ENCODE data around the gene HMHB1.

DNA sequence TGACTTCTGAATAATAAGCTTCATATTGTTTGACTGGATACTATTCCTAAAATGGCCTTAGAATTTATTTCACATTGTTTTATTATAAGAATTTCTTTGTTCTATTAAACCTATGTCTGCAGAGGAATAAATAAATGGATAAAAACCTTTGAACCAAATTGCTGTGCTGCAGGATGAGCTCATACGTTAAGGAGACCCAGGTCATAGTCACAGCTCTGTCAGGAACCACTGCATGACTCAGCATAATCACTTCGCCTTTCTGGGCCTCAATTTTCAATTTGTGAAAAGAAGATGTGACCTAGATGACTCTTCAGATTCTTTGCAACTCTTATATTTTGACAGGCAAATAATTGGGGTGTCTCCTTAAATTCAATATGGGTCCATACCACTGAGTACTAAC is 36.7 kb upstream of the HMHB1 start:
- TF ChIP-seq, protein P1, sequence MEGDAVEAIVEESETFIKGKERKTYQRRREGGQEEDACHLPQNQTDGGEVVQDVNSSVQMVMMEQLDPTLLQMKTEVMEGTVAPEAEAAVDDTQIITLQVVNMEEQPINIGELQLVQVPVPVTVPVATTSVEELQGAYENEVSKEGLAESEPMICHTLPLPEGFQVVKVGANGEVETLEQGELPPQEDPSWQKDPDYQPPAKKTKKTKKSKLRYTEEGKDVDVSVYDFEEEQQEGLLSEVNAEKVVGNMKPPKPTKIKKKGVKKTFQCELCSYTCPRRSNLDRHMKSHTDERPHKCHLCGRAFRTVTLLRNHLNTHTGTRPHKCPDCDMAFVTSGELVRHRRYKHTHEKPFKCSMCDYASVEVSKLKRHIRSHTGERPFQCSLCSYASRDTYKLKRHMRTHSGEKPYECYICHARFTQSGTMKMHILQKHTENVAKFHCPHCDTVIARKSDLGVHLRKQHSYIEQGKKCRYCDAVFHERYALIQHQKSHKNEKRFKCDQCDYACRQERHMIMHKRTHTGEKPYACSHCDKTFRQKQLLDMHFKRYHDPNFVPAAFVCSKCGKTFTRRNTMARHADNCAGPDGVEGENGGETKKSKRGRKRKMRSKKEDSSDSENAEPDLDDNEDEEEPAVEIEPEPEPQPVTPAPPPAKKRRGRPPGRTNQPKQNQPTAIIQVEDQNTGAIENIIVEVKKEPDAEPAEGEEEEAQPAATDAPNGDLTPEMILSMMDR (conservative IDR thresholded peaks at IDR 0.05; ENCODE audit: low read length): no peak
- TF ChIP-seq EZH2phosphoT487 (IDR thresholded peaks at IDR 0.05; ENCODE audit: borderline replicate concordance, low read depth, low read length): no peak

Measured in OCI-LY7 (cell line).